PFSK-1 (cell line): Measurements from ENCODE around the gene WLS.

Experiments
- FOXP2 ChIP-seq: optimal IDR thresholded peaks from 2 replicates; pipeline ENCODE3; 2011; ENCODE audit warnings: borderline replicate concordance, control low read depth, inconsistent platforms; ENCODE audit not compliant: insufficient read depth; ENCODE audit errors: extremely low read length, extremely low read depth
- POLR2AphosphoS5 ChIP-seq: IDR thresholded peaks from 2 replicates; pipeline ENCODE4 v1.6.1; 2012; ENCODE audit warnings: low read depth, mild to moderate bottlenecking, control low read depth, low read length, moderate library complexity
- REST ChIP-seq, 2 experiments: IDR thresholded peaks; 2 replicates each; pipeline versions ENCODE4 v1.6.1 to v1.8.0; 2011 to 2012; ENCODE audit warnings: low read depth in 2 of 2, low read length in 2 of 2, control low read depth in 1 of 2, inconsistent platforms in 1 of 2, mild to moderate bottlenecking in 1 of 2, moderate library complexity in 1 of 2; ENCODE audit not compliant: insufficient read depth in 1 of 2
- SIN3A ChIP-seq: IDR thresholded peaks from 2 replicates; pipeline ENCODE4 v1.6.1; 2012; ENCODE audit warnings: mild to moderate bottlenecking, low read length, moderate library complexity, borderline replicate concordance; ENCODE audit not compliant: insufficient read depth
- TAF1 ChIP-seq: IDR thresholded peaks from 2 replicates; pipeline ENCODE4 v1.6.1; 2012; ENCODE audit warnings: low read length, control low read depth, borderline replicate concordance; ENCODE audit not compliant: insufficient read depth

GRCh38 chr1:68128157-68128556 is 104.2 kb downstream of the WLS start:
- TF ChIP-seq REST (IDR thresholded peaks at IDR 0.05; ENCODE audit: insufficient read depth in 1 of 2, low read depth in 2 of 2, low read length in 2 of 2) (no peak), POLR2AphosphoS5 (no peak), TAF1 (no peak), SIN3A (no peak), FOXP2 (no peak)
